Nephron progenitor cell (in vitro differentiated cells): ENCODE measurements around the gene C1orf56.

Experiments
- DNase-seq: peaks from one replicate; pipeline ENCODE4 v3.0.0; 2021
- H3K27ac Mint-ChIP-seq: 2 replicates; pipeline ENCODE4 v1.8.0; 2021; ENCODE audit warnings: mild to moderate bottlenecking, moderate library complexity, mixed read lengths
- H3K27me3 Mint-ChIP-seq: 2 replicates; pipeline ENCODE4 v1.8.0; 2021; ENCODE audit warnings: mild to moderate bottlenecking, low read depth, mixed read lengths; ENCODE audit not compliant: poor library complexity
- H3K36me3 Mint-ChIP-seq: 2 replicates; pipeline ENCODE4 v1.8.0; 2021; ENCODE audit warnings: low read depth, mixed read lengths
- H3K4me1 Mint-ChIP-seq: 2 replicates; pipeline ENCODE4 v1.8.0; 2021; ENCODE audit warnings: mixed read lengths
- H3K4me3 Mint-ChIP-seq: 2 replicates; pipeline ENCODE4 v1.8.0; 2021; ENCODE audit warnings: mild to moderate bottlenecking, moderate library complexity, mixed read lengths
- H3K9me3 Mint-ChIP-seq: 2 replicates; pipeline ENCODE4 v1.8.0; 2021; ENCODE audit warnings: mild to moderate bottlenecking, moderate library complexity, mixed read lengths
- TF ChIP-seq, protein P1 (sequence below): fragments of 200-600 bp; sonication (generic); IDR thresholded peaks from 2 replicates; pipeline ENCODE4 v1.5.0; 2021; ENCODE audit warnings: antibody characterized with exemption

The C1orf56 gene

GRCh38 chr1:151098126-151098525, 50.6 kb downstream of the C1orf56 start:
- TF ChIP-seq, protein P1, sequence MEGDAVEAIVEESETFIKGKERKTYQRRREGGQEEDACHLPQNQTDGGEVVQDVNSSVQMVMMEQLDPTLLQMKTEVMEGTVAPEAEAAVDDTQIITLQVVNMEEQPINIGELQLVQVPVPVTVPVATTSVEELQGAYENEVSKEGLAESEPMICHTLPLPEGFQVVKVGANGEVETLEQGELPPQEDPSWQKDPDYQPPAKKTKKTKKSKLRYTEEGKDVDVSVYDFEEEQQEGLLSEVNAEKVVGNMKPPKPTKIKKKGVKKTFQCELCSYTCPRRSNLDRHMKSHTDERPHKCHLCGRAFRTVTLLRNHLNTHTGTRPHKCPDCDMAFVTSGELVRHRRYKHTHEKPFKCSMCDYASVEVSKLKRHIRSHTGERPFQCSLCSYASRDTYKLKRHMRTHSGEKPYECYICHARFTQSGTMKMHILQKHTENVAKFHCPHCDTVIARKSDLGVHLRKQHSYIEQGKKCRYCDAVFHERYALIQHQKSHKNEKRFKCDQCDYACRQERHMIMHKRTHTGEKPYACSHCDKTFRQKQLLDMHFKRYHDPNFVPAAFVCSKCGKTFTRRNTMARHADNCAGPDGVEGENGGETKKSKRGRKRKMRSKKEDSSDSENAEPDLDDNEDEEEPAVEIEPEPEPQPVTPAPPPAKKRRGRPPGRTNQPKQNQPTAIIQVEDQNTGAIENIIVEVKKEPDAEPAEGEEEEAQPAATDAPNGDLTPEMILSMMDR = no peak
- Mint-ChIP-seq H3K4me1 (no peaks in the 10 kb centered on the region), H3K36me3 (no peaks in the 10 kb centered on the region), H3K27me3 (no peaks in the 10 kb centered on the region), H3K9me3 (no peaks in the 10 kb centered on the region), H3K4me3 (no peak overlapping the region), H3K27ac (no peak overlapping the region)
- no peak for DNase-seq
